ENCODE data around the gene MTFMT.

DNA sequence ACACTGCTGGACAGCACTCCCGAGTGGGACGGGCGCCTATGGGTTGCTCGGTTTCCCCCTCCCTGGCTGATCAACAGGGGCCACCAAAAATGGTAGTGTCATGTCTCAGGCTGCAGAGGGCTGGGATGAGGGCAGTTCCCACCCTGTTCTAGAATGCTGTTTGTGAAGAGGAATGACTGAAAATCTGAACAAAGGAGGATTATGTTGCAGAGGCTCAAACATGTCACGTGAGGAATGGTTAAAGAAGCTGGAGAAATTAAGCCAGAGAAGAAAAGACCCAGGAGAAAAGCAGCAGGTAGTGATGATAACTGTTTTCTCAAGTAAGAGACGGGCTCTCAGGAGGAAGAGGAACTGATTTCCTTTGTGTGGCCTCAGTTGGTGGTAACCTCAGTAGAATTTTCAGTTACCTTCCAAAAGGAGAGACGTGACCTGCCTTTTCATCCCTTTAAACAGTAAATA lies 50.2 kb downstream of the MTFMT start:
- TF ChIP-seq CTCF (conservative IDR thresholded peaks at IDR 0.05; ENCODE audit: low read depth in 2 of 2) (no peak), JUNB (IDR thresholded peaks at IDR 0.05; ENCODE audit: unreplicated experiment) (no peak), NANOG (IDR thresholded peaks at IDR 0.05; ENCODE audit: borderline replicate concordance) (no peak), EZH2 (IDR thresholded peaks at IDR 0.05; ENCODE audit: low read depth, unreplicated experiment) (no peak), EZH2phosphoT487 (IDR thresholded peaks at IDR 0.05; ENCODE audit: unreplicated experiment) (no peak), ZNF331 (CRISPR knock-in tag; IDR thresholded peaks at IDR 0.05; ENCODE audit: low read depth) (no peak), POLR2AphosphoS5 (IDR thresholded peaks at IDR 0.05; ENCODE audit: low read depth) (no peak), ETS1 (IDR thresholded peaks at IDR 0.05) (no peak), CREB1 (CRISPR knock-in tag; IDR thresholded peaks at IDR 0.05; ENCODE audit: low read depth) (no peak), ZNF114 (CRISPR knock-in tag; IDR thresholded peaks at IDR 0.05) (no peak), STAT1 (IDR thresholded peaks at IDR 0.05; ENCODE audit: unreplicated experiment) (no peak)
- TF ChIP-seq, protein P1, sequence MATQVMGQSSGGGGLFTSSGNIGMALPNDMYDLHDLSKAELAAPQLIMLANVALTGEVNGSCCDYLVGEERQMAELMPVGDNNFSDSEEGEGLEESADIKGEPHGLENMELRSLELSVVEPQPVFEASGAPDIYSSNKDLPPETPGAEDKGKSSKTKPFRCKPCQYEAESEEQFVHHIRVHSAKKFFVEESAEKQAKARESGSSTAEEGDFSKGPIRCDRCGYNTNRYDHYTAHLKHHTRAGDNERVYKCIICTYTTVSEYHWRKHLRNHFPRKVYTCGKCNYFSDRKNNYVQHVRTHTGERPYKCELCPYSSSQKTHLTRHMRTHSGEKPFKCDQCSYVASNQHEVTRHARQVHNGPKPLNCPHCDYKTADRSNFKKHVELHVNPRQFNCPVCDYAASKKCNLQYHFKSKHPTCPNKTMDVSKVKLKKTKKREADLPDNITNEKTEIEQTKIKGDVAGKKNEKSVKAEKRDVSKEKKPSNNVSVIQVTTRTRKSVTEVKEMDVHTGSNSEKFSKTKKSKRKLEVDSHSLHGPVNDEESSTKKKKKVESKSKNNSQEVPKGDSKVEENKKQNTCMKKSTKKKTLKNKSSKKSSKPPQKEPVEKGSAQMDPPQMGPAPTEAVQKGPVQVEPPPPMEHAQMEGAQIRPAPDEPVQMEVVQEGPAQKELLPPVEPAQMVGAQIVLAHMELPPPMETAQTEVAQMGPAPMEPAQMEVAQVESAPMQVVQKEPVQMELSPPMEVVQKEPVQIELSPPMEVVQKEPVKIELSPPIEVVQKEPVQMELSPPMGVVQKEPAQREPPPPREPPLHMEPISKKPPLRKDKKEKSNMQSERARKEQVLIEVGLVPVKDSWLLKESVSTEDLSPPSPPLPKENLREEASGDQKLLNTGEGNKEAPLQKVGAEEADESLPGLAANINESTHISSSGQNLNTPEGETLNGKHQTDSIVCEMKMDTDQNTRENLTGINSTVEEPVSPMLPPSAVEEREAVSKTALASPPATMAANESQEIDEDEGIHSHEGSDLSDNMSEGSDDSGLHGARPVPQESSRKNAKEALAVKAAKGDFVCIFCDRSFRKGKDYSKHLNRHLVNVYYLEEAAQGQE (IDR thresholded peaks at IDR 0.05; ENCODE audit: unreplicated experiment), result no peak
